ENCODE results near the gene SLC9A2.

SLC9A2 gene

DNA sequence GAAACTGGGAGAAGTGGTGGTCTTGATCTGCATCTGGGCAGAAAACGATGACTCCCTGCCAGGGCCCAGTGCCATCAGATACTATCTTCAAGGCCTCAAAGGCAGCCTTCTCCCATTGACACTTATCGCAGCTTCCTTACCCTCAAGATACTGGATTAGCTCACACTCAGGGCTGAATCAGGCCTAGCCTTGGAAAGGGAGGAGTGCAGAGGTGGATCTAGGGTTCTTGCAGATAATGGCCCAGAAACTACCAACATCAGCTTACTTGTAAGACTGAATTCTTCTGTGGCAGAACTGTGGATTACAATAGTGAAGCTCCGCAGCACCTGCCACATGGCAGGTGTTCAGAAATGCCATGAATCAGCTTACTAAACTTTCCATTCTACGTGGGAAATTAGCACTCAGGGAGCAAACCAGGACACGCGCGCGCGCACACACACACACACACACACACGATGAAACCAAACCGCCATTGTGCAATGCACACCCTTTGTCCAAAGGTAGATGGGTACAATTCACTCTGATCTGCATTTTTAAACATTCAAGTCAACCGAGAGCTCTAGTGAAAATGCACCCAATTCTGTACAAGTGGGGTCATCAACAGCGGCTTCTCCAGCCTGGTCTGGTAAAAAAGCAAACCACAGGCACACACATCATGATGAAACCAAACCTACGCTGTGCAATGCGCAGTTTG, 116.2 kb downstream of the SLC9A2 start:
- no peak for FAIRE-seq

GRCh38 chr2:102736110-102736409, 116.7 kb downstream of the SLC9A2 start:
- no peak for FAIRE-seq

GRCh38 chr2:102736410-102737409, 117.4 kb downstream of the SLC9A2 start:
- FAIRE-seq = no peak

GRCh38 chr2:102737431-102737830, 118.1 kb downstream of the SLC9A2 start:
- FAIRE-seq = no peak

DNA sequence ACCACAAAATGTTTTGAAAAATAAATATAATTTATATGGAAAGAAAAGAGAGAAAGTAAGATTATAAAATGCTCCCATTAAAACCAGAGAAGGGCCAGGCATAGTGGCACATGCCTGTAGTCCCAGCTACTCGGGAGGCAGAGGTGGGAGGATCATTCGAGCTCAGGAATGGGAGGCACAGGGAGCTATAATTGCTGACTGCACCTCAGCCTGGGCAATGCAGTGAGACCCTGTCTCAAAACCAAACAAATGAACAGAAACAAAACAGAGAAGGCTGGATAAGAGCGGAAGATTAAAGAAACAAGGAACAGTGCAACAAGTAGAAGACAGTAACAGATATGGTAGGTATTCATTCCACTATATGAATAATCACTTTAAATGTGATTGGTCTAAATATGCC, 123.9 kb downstream of the SLC9A2 start:
- FAIRE-seq = no peak

DNA sequence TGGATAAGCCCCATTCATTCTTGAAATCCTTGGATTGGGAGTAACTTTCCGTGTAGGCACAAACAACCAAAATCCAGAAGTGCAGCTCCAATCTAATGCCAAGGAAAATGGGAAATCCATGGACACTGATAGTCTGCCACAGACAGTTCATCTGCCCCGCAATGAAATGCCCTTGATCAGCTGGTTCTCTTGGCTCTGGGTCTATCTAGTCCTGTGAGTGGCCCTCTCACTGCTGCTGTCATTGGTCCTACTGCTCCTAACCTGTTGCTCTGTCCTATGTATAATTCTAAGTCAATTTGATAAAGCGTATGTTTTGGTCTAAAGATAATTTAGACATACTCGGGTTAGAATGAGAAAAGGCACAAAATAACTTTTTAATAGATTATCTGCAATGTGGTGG, 128.8 kb downstream of the SLC9A2 start:
- no peak for FAIRE-seq

GRCh38 chr2:102749938-102750337, 130.6 kb downstream of the SLC9A2 start:
- no peak for FAIRE-seq

GRCh38 chr2:102753563-102754159, 134.3 kb downstream of the SLC9A2 start:
- peak; percentile 76 for FAIRE-seq

DNA sequence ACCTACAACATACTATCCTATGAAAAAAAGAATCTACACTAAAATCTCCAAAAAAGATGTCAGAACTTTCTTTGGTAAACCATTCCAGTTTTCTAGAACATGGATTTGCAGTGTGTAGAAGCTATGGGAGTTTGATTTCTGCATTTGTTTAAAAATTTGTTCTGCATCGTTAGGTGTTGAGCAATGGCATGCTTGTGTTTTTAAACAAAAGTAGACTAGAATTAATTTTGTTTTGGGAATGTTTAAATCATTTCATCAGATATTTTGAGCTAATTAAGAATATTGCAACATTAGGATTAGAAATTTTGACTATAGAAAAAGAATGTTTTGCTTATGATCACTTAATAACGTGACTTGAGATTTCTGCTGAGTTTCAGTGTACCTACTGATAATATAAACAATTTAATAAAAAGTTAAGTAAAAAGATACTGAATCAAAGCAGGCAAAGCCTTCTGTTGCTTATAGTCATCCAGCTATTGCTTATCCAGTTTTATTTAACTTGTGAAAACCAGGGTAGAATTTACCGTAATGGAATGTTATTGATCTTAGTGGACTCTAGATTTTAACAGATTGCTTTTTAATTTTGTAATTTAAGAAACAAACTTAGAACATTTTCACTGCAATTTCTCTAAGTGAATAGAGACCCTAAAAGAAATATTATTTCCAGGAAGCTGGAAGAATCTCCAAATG, 135.2 kb downstream of the SLC9A2 start:
- FAIRE-seq = no peak

- FAIRE-seq = no peak
These were observed 135.9 kb downstream of the SLC9A2 start for GRCh38 chr2:102755284-102755683.

GRCh38 chr2:102758439-102758838, 139.1 kb downstream of the SLC9A2 start:
- FAIRE-seq = no peak

Data from G401.6 (cell line).